Measurements from ENCODE around the gene N4BP2L2. TPM values are rescaled to one million over a fixed set of nuclear protein-coding genes. Genes with fewer than 3 reads are reported as not detected.

Gene N4BP2L2
- total and polyA plus RNA-seq, 2 of the 13 experiments (the other 11 are each of a cell fraction or from before 2014, with no cell fraction given) = 58.9 to 81.2 TPM

GRCh38 chr13:32454886-32455593, 83.6 kb downstream of the N4BP2L2 start (continued):
- TF ChIP-seq HMGXB3 (CRISPR knock-in tag; IDR thresholded peaks at IDR 0.05; ENCODE audit: borderline replicate concordance) (no peak), MTF2 (CRISPR knock-in tag; IDR thresholded peaks at IDR 0.05; ENCODE audit: borderline replicate concordance) (no peak), RORA (CRISPR knock-in tag; IDR thresholded peaks at IDR 0.05) (no peak), TRIM24 (CRISPR knock-in tag; IDR thresholded peaks at IDR 0.05) (no peak), MEF2D (CRISPR knock-in tag; IDR thresholded peaks at IDR 0.05) (peak; percentile 75), PHB2 (IDR thresholded peaks at IDR 0.05; ENCODE audit: partially characterized antibody) (no peak), ZNF878 (CRISPR knock-in tag; IDR thresholded peaks at IDR 0.05) (no peak), ZNF17 (CRISPR knock-in tag; IDR thresholded peaks at IDR 0.05) (no peak), KAT7 (CRISPR knock-in tag; IDR thresholded peaks at IDR 0.05; ENCODE audit: borderline replicate concordance) (no peak), MXI1 (IDR thresholded peaks at IDR 0.05; ENCODE audit: borderline replicate concordance, low read depth, low read length) (no peak), EED (CRISPR knock-in tag; IDR thresholded peaks at IDR 0.05) (no peak), ZNF382 (CRISPR knock-in tag; IDR thresholded peaks at IDR 0.05; ENCODE audit: borderline replicate concordance) (no peak), ZNF674 (CRISPR knock-in tag; IDR thresholded peaks at IDR 0.05; ENCODE audit: low read depth) (no peak), YY1 (IDR thresholded peaks at IDR 0.05; ENCODE audit: insufficient read depth, insufficient replicate concordance, low read depth, low read length) (no peak), ZNF775 (CRISPR knock-in tag; IDR thresholded peaks at IDR 0.05; ENCODE audit: borderline replicate concordance) (no peak), ZNF740 (CRISPR knock-in tag; IDR thresholded peaks at IDR 0.05) (no peak), SP140L (CRISPR knock-in tag; IDR thresholded peaks at IDR 0.05; ENCODE audit: borderline replicate concordance) (no peak), PRDM4 (CRISPR knock-in tag; IDR thresholded peaks at IDR 0.05; ENCODE audit: borderline replicate concordance) (no peak), FUBP1 (CRISPR knock-in tag; IDR thresholded peaks at IDR 0.05; ENCODE audit: borderline replicate concordance) (peak; percentile 87; the same call in 1 of the 2 replicates), TEAD3 (CRISPR knock-in tag; optimal IDR thresholded peaks at IDR 0.05; ENCODE audit: borderline replicate concordance) (peak; percentile 82), ZNF225 (CRISPR knock-in tag; IDR thresholded peaks at IDR 0.05) (no peak)
